ENCODE results near the gene LPP. TPM values are rescaled to one million over a fixed set of nuclear protein-coding genes. Genes with fewer than 3 reads are reported as not detected.
A peak's percentile ranks its signal among the peaks of the same experiment; 100 is the strongest.

LPP gene
- total and polyA plus RNA-seq, 2 donors (not counting 1 experiment from before 2014, with no cell fraction given): 7.6 to 81.7 TPM

- Mint-ChIP-seq H3K27ac (peak overlapping the region; percentile 51), H3K9me3 (ENCODE audit: insufficient read depth) (no peaks in the 10 kb centered on the region), H3K4me1 (peaks cover 30% of the 10 kb centered on the region), H3K4me3 (no peak overlapping the region), H3K27me3 (no peaks in the 10 kb centered on the region)
- Histone ChIP-seq H3K4me3 (ENCODE audit: control extremely low read depth in 1 of 5, extremely low read depth in 1 of 5, insufficient read depth in 1 of 5, low read depth in 2 of 5, low read length in 4 of 5) (no peak overlapping the region), H3K79me2 (ENCODE audit: control insufficient read depth, insufficient read depth, low read length) (peaks cover 49% of the 10 kb centered on the region), H3K36me3 (replicated peaks in 1 of 2; ENCODE audit: control extremely low read depth in 1 of 2, control insufficient read depth in 1 of 2, extremely low read depth in 1 of 2, insufficient read depth in 2 of 2, low read length in 1 of 2) (peaks cover 0 to 3% of the 10 kb centered on the region in 2 experiments), H3K4me1 (ENCODE audit: control insufficient read depth in 2 of 2, insufficient read depth in 2 of 2, low read length in 2 of 2) (peaks cover 0 to 8% of the 10 kb centered on the region in 2 donors), H4K20me1 (ENCODE audit: control insufficient read depth, insufficient read depth, low read length, poor library complexity, severe bottlenecking) (no peaks in the 10 kb centered on the region), H3K9me3 (ENCODE audit: control extremely low read depth in 1 of 3, control insufficient read depth in 2 of 3, insufficient read depth in 1 of 3, low read length in 2 of 3) (no peaks in the 10 kb centered on the region), H3K27me3 (replicated peaks in 1 of 4; ENCODE audit: control extremely low read depth in 1 of 4, control insufficient read depth in 3 of 4, insufficient read depth in 4 of 4, low read length in 3 of 4) (no peaks in the 10 kb centered on the region), H3K9ac (ENCODE audit: low read length) (no peak overlapping the region), H3K4me2 (replicated peaks; ENCODE audit: low read depth, low read length, poor library complexity, severe bottlenecking) (no peak overlapping the region), H2AFZ (ENCODE audit: insufficient read depth, low read depth, low read length, poor library complexity, severe bottlenecking) (no peak overlapping the region), H3K27ac (ENCODE audit: low read length in 2 of 2) (no peak overlapping the region)
- ChIA-PET POLR2A (no interaction called here), CTCF (interaction anchor here (0.5 to 2.3 kb wide), 6 partner anchors 9 to 458 kb away, joined by 3 to 5 read pairs (median 3); partner anchors contain the start of gene LPP)
- WGBS (ENCODE audit: insufficient coverage): 80% methylated on average over 1 of the region's 3 CpGs
- ATAC-seq (ENCODE audit: low read depth) (no peak), DNase-seq (no peak)
- TF ChIP-seq CTCF (IDR thresholded peaks at IDR 0.05): no peak
- intact Hi-C loops (cut with micrococcal nuclease): no loop called here
These were observed 44.0 kb downstream of the LPP start for GRCh38 chr3:188198001-188198400.

- CTCF ChIA-PET: interaction anchor here (1.2 to 2.3 kb wide), 2 partner anchors 45 to 165 kb away, joined by 3 to 5 read pairs; partner anchors contain the start of gene LPP
- POLR2A ChIA-PET: no interaction called here
- peak overlapping the region; percentile 51 for H3K27ac Mint-ChIP-seq
- Histone ChIP-seq H3K9me3 (ENCODE audit: control extremely low read depth in 1 of 3, control insufficient read depth in 2 of 3, insufficient read depth in 1 of 3, low read length in 2 of 3) (no peaks in the 10 kb centered on the region), H3K27ac (ENCODE audit: low read length in 2 of 2) (no peak overlapping the region), H4K20me1 (ENCODE audit: control insufficient read depth, insufficient read depth, low read length, poor library complexity, severe bottlenecking) (no peaks in the 10 kb centered on the region), H3K4me1 (ENCODE audit: control insufficient read depth in 2 of 2, insufficient read depth in 2 of 2, low read length in 2 of 2) (peaks cover 0 to 8% of the 10 kb centered on the region in 2 donors), H3K4me2 (replicated peaks; ENCODE audit: low read depth, low read length, poor library complexity, severe bottlenecking) (no peak overlapping the region), H3K9ac (ENCODE audit: low read length) (no peak overlapping the region), H3K27me3 (replicated peaks in 1 of 4; ENCODE audit: control extremely low read depth in 1 of 4, control insufficient read depth in 3 of 4, insufficient read depth in 4 of 4, low read length in 3 of 4) (no peaks in the 10 kb centered on the region), H3K4me3 (ENCODE audit: control extremely low read depth in 1 of 5, extremely low read depth in 1 of 5, insufficient read depth in 1 of 5, low read depth in 2 of 5, low read length in 4 of 5) (no peak overlapping the region), H3K36me3 (replicated peaks in 1 of 2; ENCODE audit: control extremely low read depth in 1 of 2, control insufficient read depth in 1 of 2, extremely low read depth in 1 of 2, insufficient read depth in 2 of 2, low read length in 1 of 2) (no peaks in the 10 kb centered on the region), H3K79me2 (ENCODE audit: control insufficient read depth, insufficient read depth, low read length) (peaks cover 46% of the 10 kb centered on the region), H2AFZ (ENCODE audit: insufficient read depth, low read depth, low read length, poor library complexity, severe bottlenecking) (no peak overlapping the region)
- WGBS (ENCODE audit: insufficient coverage): 98% methylated on average over 6 of the region's 9 CpGs
- ATAC-seq (ENCODE audit: low read depth) (no peak), DNase-seq (no peak)
- H3K4me1 Mint-ChIP-seq: peaks cover 30% of the 10 kb centered on the region
- intact Hi-C loops (cut with micrococcal nuclease): no loop called here
- no peak for TF ChIP-seq EZH2 (IDR thresholded peaks at IDR 0.05; ENCODE audit: borderline replicate concordance, insufficient read depth, low read depth, low read length, poor library complexity, severe bottlenecking)
- no peak overlapping the region for H3K4me3 Mint-ChIP-seq
- no peaks in the 10 kb centered on the region for H3K9me3 Mint-ChIP-seq (ENCODE audit: insufficient read depth)
- H3K27me3 Mint-ChIP-seq: no peaks in the 10 kb centered on the region
These were observed 44.9 kb downstream of the LPP start for GRCh38 chr3:188198760-188199327.
